NCI-H128 (cell line): ENCODE data around the gene NR4A3.
"Not testable (repeated sequence)": the region's sequence is repeated elsewhere in the genome, so short reads cannot be mapped to it uniquely, and the experiment has no call there.

Experiments used
- DNase-seq: peaks from one replicate; lab custom pipeline; 2025; ENCODE audit not compliant: unreplicated experiment; lab: John Stamatoyannopoulos, UW

The NR4A3 gene

DNA sequence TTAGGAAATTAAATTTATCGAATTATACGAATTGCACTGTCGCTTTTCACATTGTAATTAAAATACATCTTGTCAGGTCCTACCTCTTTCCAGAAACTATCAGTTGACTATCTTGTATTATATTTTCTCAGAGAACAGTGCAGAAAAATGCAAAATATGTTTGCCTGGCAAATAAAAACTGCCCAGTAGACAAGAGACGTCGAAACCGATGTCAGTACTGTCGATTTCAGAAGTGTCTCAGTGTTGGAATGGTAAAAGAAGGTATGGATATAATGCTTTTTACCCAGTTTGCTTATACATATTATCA lies 10.8 kb downstream of the NR4A3 start:
- no peak for DNase-seq

DNA sequence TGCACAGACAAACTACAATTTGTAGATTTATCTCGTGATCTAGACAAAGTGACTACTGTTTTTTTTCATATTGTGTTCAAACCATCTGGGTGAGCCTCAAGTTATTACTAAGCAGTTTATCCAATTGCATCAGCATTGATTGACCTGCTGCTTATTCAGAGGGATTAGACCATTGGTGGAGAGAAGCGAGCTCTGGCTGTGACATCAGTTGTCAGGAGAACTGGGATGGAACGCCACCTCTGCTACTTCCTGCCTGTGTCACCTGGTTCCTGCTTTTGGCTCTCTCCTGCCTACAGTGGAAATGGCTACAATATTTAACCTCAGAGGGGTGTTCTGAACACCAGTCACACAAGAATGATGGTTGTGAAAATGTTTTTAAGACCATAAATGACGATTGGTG lies 12.1 kb downstream of the NR4A3 start:
- no peak for DNase-seq

DNA sequence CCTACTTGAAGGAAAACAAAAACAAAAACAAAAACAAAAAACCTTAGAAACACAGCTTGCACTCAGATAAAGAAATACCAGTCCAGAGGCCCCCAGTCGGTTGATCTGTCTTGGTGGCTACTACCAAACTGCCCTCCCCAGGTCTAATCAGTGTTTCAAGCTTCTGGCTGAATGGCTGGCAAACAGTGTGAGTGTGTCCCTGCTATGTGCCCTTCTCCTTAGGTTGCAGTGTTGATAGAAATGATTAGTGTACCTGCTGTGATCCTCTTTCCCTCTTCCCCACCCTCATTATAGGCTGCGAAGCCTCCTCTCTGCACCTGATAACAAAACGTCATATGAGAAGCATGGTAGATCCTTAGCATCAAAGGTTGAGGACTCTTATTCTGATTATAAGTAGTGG lies 12.8 kb downstream of the NR4A3 start:
- no peak for DNase-seq

DNA sequence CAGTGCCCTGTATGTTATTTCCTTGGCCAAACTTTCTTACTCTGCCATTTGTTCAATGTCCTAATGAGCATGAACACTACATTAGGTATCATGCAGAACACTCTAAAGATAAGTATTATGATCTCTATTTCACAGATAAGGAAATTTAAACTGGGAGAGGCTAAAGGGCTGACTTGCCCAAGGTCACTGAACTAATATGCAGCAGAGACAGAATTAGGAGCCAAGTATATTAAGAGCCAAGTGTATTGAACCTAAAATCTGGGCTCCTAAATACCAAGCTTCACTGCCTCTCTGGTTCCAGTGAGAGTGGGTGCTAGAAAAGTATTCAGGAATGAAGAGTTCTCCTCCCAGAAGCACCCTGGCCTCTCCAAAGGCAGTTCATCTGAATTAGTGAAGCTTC lies 13.5 kb downstream of the NR4A3 start:
- no peak for DNase-seq

DNA sequence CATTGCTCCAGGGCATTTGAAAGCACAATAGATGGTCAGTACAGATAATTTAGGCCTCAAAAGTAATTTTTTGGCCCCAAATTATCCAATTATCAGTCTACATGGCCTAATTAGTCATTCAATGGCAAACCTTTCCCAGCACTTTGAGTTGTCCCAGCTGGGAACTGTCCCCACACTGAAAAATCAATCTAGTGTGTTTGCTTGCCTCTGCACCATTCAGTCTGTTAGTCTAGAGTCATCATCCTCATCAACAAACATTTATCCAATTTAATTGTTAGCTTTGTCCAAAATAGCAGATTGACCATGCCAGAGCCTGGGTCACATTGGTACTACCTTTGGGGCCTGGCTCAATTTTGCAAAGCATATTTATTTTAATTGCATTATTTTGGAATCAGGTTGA lies 13.9 kb downstream of the NR4A3 start:
- no peak for DNase-seq

DNA sequence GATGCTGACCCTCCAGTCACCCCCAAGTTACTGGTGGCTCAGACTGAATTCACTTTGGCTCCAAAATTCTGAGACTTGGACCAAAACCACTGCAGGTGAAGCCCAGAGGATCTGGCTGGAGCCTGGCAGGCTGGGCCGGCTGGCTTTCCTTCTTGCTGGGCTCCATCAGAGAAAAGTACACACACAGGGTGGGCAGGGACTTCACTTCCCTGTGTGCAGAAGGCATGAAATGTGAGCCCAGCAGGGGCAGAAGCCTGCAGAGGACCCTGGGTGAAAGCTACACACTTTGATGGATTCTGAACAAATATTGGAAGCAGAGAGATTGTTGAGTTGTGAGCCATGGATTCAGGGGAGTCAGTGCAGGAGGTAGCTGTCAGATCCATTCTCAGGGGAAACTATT lies 18.4 kb downstream of the NR4A3 start:
- DNase-seq = no peak

DNA sequence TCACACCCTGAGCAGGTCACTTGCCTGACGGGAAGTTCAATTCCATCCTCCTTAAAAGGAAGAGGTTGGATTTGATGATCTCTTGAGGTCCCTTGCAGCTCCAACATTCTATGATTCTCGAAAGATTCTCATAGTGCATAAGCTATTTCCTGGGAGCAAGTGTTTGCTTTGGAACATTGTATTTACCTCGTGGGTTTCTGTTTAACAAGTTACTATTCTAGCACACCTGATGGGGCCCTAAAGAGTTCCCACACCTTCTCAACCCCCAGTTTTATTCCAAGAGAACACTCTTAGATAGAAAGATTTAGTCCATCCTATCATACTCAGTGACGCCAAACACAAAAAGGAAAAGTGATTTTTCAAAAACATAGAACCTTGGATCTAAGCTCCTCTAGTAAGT lies 23.4 kb downstream of the NR4A3 start:
- DNase-seq = no peak

DNA sequence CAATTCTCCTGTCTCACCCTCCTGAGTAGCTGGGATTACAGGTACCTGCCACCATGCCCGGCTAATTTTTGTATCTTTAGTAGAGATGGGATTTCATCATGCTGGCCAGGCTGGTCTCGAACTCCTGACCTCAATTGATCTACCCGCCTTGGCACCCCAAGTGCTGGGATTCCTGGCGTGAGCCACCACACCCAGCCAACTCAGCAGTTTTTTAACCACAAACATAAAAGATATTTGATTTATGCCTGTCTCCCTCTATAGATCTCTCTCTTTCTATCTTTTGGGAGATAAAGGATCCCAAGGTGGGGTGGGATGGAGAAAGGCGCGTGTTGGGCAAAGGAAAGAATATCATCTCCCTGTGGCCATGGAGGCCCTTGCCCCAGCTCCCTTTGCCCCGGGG lies 26.8 kb downstream of the NR4A3 start:
- DNase-seq = no peak

DNA sequence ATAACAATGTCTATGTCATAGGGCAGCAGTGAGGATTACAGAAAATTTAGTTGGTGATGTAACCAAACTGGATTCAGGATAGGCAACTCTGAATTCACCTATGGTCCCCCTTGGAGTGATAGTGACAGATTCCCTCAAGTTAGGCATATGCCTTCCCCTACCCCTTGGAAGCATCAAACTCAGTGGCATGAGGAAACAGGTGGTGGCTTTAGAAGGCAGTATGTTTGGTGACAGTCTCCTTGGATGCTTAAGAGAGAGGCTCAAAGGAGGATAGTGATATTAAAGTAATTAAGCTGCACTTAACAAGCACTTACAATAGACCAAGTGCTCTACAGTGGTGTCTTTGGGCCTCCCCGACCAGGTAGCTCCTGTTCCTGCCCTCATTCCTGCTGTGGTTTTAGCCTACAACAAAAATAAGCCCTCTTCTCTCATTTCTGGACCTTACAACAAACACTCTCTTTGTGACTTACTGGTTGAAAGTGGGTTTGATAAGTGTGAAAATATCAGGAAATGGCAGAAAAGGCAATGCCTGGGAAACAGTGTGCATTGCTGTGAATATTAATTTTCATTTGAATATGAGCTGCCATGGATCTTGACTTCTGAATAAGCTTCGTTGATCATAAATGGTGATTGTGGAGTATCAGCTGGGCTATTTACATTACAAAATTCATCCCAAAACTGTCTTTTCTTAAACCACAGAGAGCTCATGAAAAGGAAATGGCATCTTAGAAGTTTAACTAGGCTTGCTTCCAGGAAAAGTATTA lies 29.2 kb downstream of the NR4A3 start:
- DNase-seq = no peak

DNA sequence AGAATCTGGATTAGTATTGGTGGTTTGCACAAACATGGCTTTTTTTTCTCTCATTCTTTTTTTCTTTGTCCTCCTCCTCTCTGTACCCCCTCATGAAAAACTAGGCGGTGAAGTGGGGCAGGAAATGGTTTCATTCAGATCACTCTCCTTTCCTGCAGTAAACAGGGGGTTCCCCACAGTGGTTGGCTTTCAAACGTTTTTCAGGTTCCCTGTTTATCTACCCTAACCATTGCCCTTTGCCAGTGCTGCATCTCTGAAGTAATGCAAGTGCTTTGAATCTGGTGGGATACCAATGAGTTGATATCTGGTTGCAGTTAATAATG lies 29.8 kb downstream of the NR4A3 start:
- DNase-seq = no peak

DNA sequence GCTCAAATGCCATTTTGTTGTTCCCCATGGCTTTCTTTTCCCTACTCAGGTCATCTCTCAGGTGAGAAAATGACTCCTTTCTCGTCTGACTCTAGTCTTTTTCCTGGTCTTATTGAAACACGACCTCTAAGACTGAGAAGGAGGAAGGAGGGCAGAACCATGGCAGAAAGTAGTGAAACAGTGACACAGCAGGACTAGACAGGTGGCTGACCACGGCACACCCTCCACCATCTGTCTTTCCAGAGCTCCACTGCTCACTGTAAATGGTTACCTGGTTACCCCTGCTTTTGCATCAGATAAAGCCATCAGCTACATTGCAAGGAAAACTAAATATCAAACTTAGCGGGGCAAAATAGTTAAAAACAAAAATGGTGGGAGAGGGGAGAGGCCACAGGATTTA lies 30.9 kb downstream of the NR4A3 start:
- DNase-seq = no peak

DNA sequence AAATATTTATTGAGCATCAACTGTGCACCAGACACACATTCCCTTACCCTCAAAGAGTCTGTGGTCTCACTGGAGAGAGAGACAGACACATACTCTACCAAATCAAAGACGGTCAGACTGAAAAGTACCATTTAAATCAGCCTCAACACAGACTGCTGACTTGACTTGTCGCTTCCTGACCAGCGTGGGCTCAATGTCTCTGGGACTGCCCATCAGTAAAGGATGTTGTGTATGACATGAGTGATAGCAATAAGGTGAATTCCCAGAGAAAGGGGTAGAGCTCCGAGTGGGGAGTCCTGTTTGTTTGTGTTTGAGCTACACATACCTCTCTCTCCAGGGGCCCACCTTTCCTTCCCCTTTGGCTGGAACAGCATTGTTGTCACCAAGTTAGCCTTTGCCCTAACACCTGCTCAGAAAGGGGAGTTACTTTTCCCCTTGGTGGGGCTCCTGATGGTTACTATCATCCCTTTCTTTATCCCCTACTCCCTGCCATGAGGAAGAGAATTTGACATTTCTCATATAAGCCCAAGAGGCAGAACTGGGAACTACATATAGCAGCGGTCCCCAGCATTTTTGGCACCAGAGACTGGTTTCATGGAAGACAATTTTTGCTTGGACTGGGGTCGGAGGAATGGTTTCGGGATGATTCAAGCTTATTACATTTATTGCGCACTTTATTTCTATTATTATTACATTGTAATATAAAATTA lies 33.9 kb downstream of the NR4A3 start:
- DNase-seq = no peak

DNA sequence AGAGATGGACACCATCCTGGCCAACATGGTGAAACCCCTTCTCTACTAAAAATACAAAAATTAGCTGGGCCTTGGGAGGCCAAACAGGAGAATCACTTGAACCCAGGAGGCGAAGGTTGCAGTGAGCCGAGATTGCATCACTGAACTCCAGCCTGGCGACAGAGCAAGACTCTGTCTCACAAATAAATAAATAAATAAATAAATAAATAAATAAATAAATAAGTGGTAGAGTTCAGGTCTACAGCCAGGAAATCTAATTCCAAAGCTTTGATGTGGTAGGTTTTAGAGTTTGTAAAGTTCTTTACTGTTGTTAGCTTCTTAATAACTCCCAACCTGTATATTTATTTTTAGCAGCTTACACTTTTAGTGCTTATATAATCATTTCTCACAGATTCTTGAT lies 35.9 kb downstream of the NR4A3 start:
- not testable (repeated sequence) for DNase-seq

DNA sequence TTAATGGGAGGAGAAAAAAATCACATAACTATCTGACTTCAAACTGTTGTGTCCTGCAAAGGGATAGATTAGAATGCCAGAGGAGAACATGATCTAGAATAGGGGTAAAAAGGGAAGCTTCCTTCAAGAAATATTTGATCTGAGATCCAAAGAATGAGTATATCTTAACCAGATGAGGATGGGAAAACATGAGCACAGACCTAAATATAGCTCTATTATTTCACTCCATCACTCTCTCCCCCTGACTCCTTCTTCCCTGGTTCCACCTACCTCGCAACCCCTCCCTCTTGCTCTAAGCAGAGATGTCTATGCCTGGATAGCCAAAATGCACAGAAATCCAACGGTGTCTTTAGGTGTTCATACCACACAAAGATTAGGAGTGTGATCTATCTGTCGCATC lies 36.4 kb downstream of the NR4A3 start:
- DNase-seq = no peak

DNA sequence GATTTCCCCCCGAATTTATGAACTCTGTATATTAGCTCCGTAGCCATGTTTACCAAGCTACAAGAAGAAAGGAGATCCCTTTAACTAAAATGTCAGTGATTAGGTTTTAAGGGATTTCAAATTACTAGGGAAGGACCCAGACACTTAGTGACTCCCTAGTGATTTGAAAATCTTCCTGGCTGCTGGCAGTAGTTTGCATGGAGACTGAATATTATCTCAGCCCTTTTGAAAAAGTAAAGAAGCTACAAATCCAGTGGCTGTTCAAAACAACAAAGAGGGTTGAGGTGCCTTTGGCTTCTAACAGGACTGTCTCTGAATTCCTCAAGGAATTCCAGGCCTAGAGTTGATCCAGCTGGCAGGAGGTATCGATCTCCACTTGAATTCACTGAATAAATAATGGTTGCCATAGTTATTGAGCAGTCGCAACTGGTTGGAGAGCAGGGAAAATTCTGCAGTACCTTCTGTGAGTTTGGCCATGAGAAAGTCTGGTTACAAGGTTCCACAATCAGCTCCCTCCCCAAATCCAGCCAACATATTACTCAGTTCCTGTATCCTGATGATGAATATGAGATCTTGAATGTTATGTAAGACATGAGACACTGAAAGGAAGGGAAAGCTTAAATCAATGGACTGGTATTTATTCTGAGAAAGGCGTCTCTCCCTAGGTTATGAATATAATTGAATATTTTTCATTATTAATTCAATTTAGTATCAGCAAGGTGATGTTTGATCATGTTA lies 37.7 kb downstream of the NR4A3 start:
- no peak for DNase-seq

DNA sequence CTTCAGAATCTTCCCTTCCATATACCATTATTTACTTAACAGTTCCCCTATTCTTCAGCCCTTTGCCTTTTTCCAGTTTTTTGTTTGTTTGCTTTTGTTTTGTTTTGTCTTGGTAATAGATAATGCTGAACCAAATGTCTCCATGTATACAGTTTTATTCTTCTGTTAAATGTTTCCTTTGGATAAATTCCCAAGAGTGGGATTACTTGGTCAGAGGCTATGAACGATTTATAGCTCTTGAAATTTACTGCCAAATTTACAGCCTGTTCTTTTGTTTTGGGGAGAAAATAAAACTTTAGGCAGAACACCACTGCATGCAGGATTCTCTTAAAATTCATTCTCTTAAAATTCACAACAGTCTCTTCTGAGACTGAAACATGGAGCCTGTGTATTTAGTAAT lies 38.6 kb downstream of the NR4A3 start:
- DNase-seq = no peak

DNA sequence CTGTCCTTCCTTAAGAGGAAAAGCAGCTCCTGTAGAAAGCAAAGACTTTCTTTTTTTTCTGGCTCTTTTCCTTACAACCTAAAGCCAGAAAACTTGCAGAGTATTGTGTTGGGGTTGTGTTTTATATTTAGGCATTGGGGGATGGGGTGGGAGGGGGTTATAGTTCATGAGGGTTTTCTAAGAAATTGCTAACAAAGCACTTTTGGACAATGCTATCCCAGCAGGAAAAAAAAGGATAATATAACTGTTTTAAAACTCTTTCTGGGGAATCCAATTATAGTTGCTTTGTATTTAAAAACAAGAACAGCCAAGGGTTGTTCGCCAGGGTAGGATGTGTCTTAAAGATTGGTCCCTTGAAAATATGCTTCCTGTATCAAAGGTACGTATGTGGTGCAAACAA lies 42.3 kb downstream of the NR4A3 start:
- no peak for DNase-seq

DNA sequence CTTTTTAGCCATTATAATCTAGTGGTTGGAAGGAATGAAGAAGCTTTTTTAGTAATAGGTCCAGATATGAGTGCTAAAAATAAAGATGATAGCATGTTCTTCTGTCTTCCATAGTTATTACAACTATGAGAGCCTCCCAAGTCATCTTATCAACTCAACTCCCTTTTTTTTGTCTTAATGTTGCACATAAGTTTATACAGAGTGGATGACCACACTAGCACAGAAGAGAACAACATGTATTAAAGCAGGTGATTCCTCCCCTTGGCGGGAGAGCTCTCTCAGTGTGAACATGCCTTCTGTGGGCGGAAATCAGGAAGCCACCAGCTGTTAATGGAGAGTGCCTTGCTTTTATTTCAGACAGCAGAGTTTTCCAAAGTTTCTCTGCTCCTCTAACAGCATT lies 44.7 kb downstream of the NR4A3 start:
- DNase-seq = no peak

DNA sequence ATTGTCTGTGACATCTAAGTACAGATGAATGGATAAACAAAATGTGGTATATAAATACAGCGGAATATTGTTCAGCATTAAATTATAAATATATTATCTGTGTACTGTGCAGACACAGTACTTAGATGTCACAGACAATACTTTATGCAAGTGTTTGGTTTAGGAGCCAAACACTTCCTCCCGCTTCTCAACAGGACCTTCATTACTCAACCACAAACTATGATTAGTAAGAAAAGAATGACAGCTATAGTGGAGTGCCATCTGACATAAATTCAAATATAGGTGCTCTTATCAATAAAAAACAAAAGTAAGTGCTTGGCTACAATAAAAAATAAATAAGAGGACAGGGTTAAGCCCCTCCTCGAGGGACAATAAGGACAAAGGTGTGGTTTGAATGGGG lies 45.9 kb downstream of the NR4A3 start:
- DNase-seq = no peak

DNA sequence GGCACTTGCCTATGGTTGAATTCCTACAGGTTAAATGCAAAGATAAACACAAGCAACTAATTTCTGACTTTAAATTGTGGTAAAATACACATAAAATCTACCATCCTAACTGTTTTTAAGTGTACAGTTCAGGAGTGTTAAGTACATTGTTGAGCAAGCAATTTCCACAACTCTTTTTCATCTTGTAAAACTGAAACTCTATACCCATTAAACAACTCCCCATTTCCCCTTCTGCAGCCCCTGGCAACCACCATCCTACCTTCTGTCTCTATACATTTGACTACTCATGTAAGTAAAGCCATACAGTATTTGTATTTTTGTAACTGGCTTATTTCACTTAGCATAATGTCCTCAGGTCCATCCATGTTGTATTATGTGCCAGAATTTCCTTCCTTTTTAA lies 46.3 kb downstream of the NR4A3 start:
- no peak for DNase-seq

DNA sequence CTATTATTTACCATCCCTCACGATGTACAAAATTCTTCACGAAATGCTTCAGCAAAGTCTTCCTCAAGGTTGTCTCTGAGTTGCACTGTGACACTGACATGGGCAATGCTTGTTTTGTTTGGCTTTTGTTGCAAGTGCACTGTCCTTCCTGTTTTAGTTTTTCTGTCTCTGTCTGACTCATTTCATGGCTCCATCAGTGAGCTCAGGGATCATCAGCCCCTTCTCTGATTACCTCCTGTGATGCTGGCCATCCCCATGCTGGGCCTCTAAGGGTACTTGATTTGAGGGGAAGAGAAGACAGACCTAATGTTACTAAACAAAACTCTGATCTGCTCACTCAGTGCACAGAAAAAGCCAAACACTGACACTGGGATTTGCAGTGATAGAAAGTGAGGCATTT lies 47.2 kb downstream of the NR4A3 start:
- no peak for DNase-seq

DNA sequence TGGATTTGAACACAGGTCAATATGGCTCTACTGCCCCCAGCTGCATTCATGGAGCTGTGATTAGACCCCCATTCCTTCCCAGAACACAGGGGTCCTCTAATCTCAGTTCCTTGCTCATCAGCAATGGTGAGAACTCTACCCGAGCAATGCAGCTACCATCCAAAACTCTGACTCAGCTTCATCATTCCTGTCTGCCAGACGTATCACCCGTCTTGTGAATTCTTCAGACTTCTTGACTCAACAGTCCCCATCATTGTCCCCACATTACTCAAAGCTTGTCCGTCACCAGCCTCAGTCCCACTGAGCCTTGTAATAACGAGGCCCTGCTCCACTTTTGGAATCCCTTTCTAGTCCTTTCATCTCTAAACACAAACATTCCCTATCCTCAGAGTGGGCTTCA lies 48.4 kb downstream of the NR4A3 start:
- DNase-seq = no peak

DNA sequence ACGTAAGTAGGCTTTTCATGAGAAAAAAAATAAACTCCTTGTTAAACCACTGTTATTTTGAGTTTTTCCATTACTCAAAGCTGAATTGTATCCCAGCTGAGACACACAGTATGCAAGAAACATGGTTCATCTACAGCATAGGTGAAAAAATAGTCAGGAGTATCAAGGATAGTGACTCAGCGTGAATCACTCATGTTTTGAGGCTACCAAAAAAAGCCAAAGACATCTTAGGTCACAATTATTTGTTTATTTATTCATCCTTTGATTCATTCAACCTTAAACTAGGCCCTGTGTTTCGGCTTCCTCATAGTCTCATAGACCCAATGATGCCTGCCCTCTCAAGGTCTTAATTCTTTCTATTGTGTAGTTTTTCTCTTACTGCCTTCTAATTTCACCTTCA lies 51.8 kb downstream of the NR4A3 start:
- DNase-seq = no peak
